Vagina (tissue), 2 donors: ENCODE results near the gene ADD1. TPM values are rescaled to one million over a fixed set of nuclear protein-coding genes. Genes with fewer than 3 reads are reported as not detected.

Source experiments
- DNase-seq, 2 donors: peaks; one replicate each; pipeline ENCODE4 v3.0.0-alpha.2; 2017; ENCODE audit errors: extremely low spot score in 2 of 2
- H3K27ac ChIP-seq: fragments of 200-600 bp; sonication (generic); one replicate; pipeline ENCODE4 v1.5.1; 2019
- H3K27me3 ChIP-seq: fragments of 200-600 bp; sonication (generic); one replicate; pipeline ENCODE4 v1.5.1; 2019
- H3K36me3 ChIP-seq, 2 donors: fragments of 200-600 bp; sonication (generic); one replicate each; pipeline ENCODE4 v1.5.1; 2017 to 2019
- H3K4me1 ChIP-seq: fragments of 200-600 bp; sonication (generic); one replicate; pipeline ENCODE4 v1.5.1; 2019
- H3K4me3 ChIP-seq, 2 donors: fragments of 200-600 bp; sonication (generic); 1 replicate in 1 of 2; 2 replicates in 1 of 2; pipeline ENCODE4 v1.5.1; 2016 to 2019
- H3K9me3 ChIP-seq: fragments of 200-600 bp; sonication (generic); one replicate; pipeline ENCODE4 v1.5.1; 2019
- POLR2A ChIP-seq, 2 donors: fragments of 450-650 bp; IDR thresholded peaks; one replicate each; pipeline ENCODE4 v1.6.1; 2017; ENCODE audit warnings: antibody characterized with exemption in 2 of 2, mild to moderate bottlenecking in 2 of 2, moderate library complexity in 2 of 2
- POLR2AphosphoS5 ChIP-seq, 2 donors: sonication (generic); formaldehyde crosslinking; IDR thresholded peaks; one replicate each; pipeline ENCODE4 v1.9.0; 2017; ENCODE audit warnings: antibody characterized with exemption in 2 of 2, mild to moderate bottlenecking in 2 of 2, low read depth in 1 of 2; ENCODE audit not compliant: insufficient read depth in 1 of 2
- intact Hi-C: fragments of 100-400 bp; cut with DNase I; formaldehyde crosslinking; loops from one replicate; pipeline ENCODE4 v1.15.1; 2023
- total RNA-seq: library from RNA; depleted of rRNA; stranded (reverse); fragments of >200 nt; gene quantifications from one replicate; pipeline ENCODE4 v1.2.3, GENCODE V29; 2016
- TF ChIP-seq, protein P1 (sequence below), 3 experiments: fragments of 450-650 bp in 2 of 3; fragments of 200-600 bp in 1 of 3; sonication (generic) in 1 of 3; IDR thresholded peaks; one replicate each; pipeline ENCODE4 v1.5.1; 2017 to 2019; ENCODE audit warnings: antibody characterized with exemption in 3 of 3, mild to moderate bottlenecking in 2 of 3, moderate library complexity in 2 of 3

Gene ADD1
- total RNA-seq, 1 donor from 2014 or later, result 228 TPM

GRCh38 chr4:2834001-2834921 lies 9.4 kb upstream of the ADD1 start:
- H3K4me3 ChIP-seq, result no peak overlapping the region
- TF ChIP-seq, protein P1, sequence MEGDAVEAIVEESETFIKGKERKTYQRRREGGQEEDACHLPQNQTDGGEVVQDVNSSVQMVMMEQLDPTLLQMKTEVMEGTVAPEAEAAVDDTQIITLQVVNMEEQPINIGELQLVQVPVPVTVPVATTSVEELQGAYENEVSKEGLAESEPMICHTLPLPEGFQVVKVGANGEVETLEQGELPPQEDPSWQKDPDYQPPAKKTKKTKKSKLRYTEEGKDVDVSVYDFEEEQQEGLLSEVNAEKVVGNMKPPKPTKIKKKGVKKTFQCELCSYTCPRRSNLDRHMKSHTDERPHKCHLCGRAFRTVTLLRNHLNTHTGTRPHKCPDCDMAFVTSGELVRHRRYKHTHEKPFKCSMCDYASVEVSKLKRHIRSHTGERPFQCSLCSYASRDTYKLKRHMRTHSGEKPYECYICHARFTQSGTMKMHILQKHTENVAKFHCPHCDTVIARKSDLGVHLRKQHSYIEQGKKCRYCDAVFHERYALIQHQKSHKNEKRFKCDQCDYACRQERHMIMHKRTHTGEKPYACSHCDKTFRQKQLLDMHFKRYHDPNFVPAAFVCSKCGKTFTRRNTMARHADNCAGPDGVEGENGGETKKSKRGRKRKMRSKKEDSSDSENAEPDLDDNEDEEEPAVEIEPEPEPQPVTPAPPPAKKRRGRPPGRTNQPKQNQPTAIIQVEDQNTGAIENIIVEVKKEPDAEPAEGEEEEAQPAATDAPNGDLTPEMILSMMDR (IDR thresholded peaks at IDR 0.05), result no peak
- TF ChIP-seq POLR2A (IDR thresholded peaks at IDR 0.05), result no peak
- TF ChIP-seq POLR2AphosphoS5 (IDR thresholded peaks at IDR 0.05; ENCODE audit: insufficient read depth in 1 of 2, low read depth in 1 of 2), result no peak
- no peaks in the 10 kb centered on the region for H3K9me3 ChIP-seq
- no peak overlapping the region for H3K27ac ChIP-seq
- peak; percentile 80 to 82 for DNase-seq
- H3K36me3 ChIP-seq, result peaks cover 0 to 46% of the 10 kb centered on the region in 2 donors
- intact Hi-C loops, result no loop called here
- H3K4me1 ChIP-seq, result peaks cover 18% of the 10 kb centered on the region
- H3K27me3 ChIP-seq, result no peaks in the 10 kb centered on the region

DNA sequence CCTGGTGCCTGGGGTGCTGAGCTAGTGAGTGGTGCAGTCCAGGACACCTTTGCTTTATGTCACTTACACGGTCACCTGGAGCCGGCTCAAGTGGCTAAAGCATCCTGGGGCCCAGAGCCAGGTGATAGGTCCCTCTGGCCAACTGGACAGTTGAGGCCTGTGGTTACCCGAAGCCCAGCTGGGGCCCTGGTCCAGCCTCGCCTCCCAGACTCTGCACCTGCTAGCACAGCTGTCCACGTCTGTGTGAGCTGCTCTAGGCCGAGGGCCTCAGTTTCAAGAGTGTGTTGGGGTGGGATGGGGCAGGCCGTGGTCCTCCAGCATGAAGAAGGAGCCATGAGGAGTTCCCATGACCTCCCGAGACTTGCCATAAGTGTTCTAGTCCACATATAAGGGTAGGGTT lies 7.7 kb upstream of the ADD1 start:
- Histone ChIP-seq H3K36me3 (peaks cover 0 to 37% of the 10 kb centered on the region in 2 donors), H3K4me1 (peaks cover 18% of the 10 kb centered on the region), H3K27me3 (no peaks in the 10 kb centered on the region), H3K27ac (no peak overlapping the region), H3K9me3 (no peaks in the 10 kb centered on the region), H3K4me3 (no peak overlapping the region)
- peak in 1 of 2 donors; percentile 82 for DNase-seq
- TF ChIP-seq POLR2AphosphoS5 (IDR thresholded peaks at IDR 0.05; ENCODE audit: insufficient read depth in 1 of 2, low read depth in 1 of 2), result no peak
- TF ChIP-seq, protein P1 (IDR thresholded peaks at IDR 0.05), result no peak
- TF ChIP-seq POLR2A (IDR thresholded peaks at IDR 0.05), result no peak
- intact Hi-C loops, result no loop called here

DNA sequence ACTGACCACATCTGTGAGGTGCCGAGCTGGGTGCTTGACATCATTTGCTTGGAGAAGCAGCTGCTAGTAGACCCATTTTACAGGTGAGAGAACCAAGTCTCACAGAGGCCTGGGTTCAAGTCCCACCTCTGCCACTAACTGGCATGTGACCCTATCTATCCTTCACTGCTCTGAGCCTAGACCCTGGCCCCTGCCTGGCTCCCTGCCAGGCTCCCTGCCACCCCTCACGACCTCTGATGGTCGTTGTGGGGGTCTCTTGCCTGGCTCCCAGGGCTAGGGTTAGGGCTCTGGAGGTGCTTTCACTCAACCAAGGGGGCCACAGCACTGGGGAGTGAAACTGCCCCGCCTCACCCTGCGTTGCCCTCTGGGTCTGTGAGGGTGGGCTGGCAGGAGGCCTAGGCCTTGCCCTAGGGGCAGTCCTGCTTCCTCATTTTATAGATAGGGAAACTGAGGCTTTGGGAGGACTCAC lies 7.2 kb upstream of the ADD1 start:
- H3K27ac ChIP-seq, result no peak overlapping the region

DNA sequence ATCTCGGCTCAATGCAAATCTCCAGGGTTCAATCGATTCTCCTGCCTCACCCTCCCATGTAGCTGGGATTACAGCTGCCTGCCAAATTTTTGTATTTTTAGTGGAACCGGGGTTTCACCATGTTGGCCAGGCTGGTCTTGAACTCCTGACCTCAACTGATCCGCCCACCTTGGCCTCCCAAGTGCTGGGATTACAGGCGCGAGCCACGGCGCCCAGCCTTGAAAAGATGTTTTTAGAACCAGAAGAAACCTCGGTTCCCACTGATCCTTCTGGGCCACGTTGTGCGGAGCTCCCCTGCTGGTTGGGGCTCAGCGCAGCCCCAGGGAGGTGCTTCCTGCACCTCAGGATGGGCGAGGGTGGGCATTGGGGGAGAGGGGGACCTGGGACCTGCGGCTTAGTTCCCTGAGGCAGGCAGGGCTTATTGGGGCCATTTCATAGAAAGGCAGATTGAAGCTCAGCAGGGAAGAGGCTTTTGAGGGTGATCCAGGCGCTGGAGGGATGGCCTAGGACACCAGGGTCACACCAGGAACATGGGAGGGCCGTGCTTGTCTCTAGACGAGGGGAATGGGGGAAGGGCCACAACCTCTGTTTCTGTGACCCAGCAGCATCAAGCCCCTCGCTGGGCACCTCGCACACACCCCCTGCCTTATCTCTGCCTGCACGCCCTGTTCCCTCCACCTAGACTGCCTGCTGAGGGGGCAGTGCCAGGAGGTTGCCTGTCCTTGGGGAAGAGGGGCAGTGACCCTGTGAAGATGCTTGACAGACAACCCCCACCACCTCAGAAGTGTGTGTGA lies 6.3 kb upstream of the ADD1 start:
- peak overlapping the region; percentile 63 for H3K27ac ChIP-seq
- H3K36me3 ChIP-seq, result peaks cover 0 to 24% of the 10 kb centered on the region in 2 donors
- intact Hi-C loops, result no loop called here
- H3K27me3 ChIP-seq, result no peaks in the 10 kb centered on the region
- H3K4me1 ChIP-seq, result peaks cover 20% of the 10 kb centered on the region
- peak overlapping the region in 1 of 2 donors; percentile 24 for H3K4me3 ChIP-seq
- no peaks in the 10 kb centered on the region for H3K9me3 ChIP-seq
- TF ChIP-seq POLR2AphosphoS5 (IDR thresholded peaks at IDR 0.05; ENCODE audit: insufficient read depth in 1 of 2, low read depth in 1 of 2), result no peak
- TF ChIP-seq POLR2A (IDR thresholded peaks at IDR 0.05), result no peak
- TF ChIP-seq, protein P1 (IDR thresholded peaks at IDR 0.05), result no peak
- peak; percentile 70 to 84 for DNase-seq

More for the DNA sequence above, 7.2 kb upstream of the ADD1 start:
- H3K4me3 ChIP-seq, result no peak overlapping the region
- TF ChIP-seq POLR2A (IDR thresholded peaks at IDR 0.05) (no peak), POLR2AphosphoS5 (IDR thresholded peaks at IDR 0.05; ENCODE audit: insufficient read depth in 1 of 2, low read depth in 1 of 2) (no peak)
- TF ChIP-seq, protein P1 (IDR thresholded peaks at IDR 0.05), result no peak
- peaks cover 18% of the 10 kb centered on the region for H3K4me1 ChIP-seq
- H3K36me3 ChIP-seq, result peaks cover 0 to 32% of the 10 kb centered on the region in 2 donors
- no peaks in the 10 kb centered on the region for H3K27me3 ChIP-seq
- DNase-seq, result peak in 1 of 2 donors; percentile 93
- intact Hi-C loops, result no loop called here
- no peaks in the 10 kb centered on the region for H3K9me3 ChIP-seq
